Thyroid gland (tissue), 4 donors: ENCODE results near the gene TCP1. TPM values are rescaled to one million over a fixed set of nuclear protein-coding genes. Genes with fewer than 3 reads are reported as not detected.
A peak's percentile ranks its signal among the peaks of the same experiment; 100 is the strongest.

Experiments
- DNase-seq, 2 donors: peaks; one replicate each; pipeline ENCODE4 v3.0.0-alpha.2; 2019
- H3K27ac ChIP-seq, 3 donors: fragments of 200-600 bp; sonication (generic); 1 replicate in 2 of 3; 2 replicates in 1 of 3; pipeline ENCODE4 v1.5.1; 2016 to 2019; ENCODE audit warnings: mild to moderate bottlenecking in 1 of 3, moderate library complexity in 1 of 3
- H3K27me3 ChIP-seq: fragments of 200-600 bp; sonication (generic); one replicate; pipeline ENCODE4 v1.5.1; 2019
- H3K36me3 ChIP-seq, 2 donors: fragments of 200-600 bp; sonication (generic); one replicate each; pipeline ENCODE4 v1.5.1; 2016 to 2019
- H3K4me1 ChIP-seq, 2 donors: fragments of 200-600 bp; sonication (generic); one replicate each; pipeline ENCODE4 v1.5.1; 2017 to 2019
- H3K4me3 ChIP-seq, 3 donors: fragments of 200-600 bp; sonication (generic); replicated peaks in 1 of 3; 1 replicate in 2 of 3; 2 replicates in 1 of 3; pipeline ENCODE4 v1.5.1; 2016; ENCODE audit warnings: mild to moderate bottlenecking in 1 of 3
- H3K9me3 ChIP-seq: fragments of 200-600 bp; sonication (generic); one replicate; pipeline ENCODE4 v1.5.1; 2017
- CTCF ChIP-seq, 6 experiments: fragments of 200-600 bp in 3 of 6; fragments of 450-650 bp in 3 of 6; sonication (generic) in 3 of 6; IDR thresholded peaks; one replicate each; pipeline ENCODE4 v1.5.1; 2016 to 2019; ENCODE audit warnings: antibody characterized with exemption in 6 of 6, mild to moderate bottlenecking in 2 of 6, inconsistent platforms in 1 of 6, moderate library complexity in 1 of 6
- POLR2A ChIP-seq, 2 donors: fragments of 450-650 bp; IDR thresholded peaks; one replicate each; pipeline ENCODE4 v1.6.1; 2017; ENCODE audit warnings: antibody characterized with exemption in 2 of 2, mild to moderate bottlenecking in 2 of 2, moderate library complexity in 1 of 2
- WGBS, 2 donors: methylation state at CpG; one replicate each; pipeline ENCODE4 v1.1.5; 2017; 5-methylcytosine and 5-hydroxymethylcytosine counted together
- intact Hi-C: fragments of 100-400 bp; cut with DNase I; formaldehyde crosslinking; loops from one replicate; pipeline ENCODE4 v1.15.1; 2023
- total RNA-seq, 4 donors: library from RNA; depleted of rRNA; stranded (reverse); fragments of >200 nt; gene quantifications; one replicate each; pipeline ENCODE4 v1.2.3, GENCODE V29; 2016

Gene TCP1
- total RNA-seq, 4 donors from 2014 or later, result 93.4 to 139 (median 124) TPM

GRCh38 chr6:159823953-159824352 is 34.6 kb upstream of the TCP1 start:
- intact Hi-C loops, result no loop called here
- TF ChIP-seq POLR2A (IDR thresholded peaks at IDR 0.05), result no peak
- no peak for TF ChIP-seq CTCF (IDR thresholded peaks at IDR 0.05)

GRCh38 chr6:159821726-159822125 is 32.3 kb upstream of the TCP1 start:
- peak; percentile 58 to 64 for DNase-seq
- 41 to 49% methylated on average over 9 to 10 of the region's 10 CpGs for WGBS, 2 donors
- H3K4me3 ChIP-seq, result no peak overlapping the region
- H3K4me1 ChIP-seq, result no peaks in the 10 kb centered on the region
- H3K27ac ChIP-seq, result no peak overlapping the region
- intact Hi-C loops, result no loop called here
- H3K36me3 ChIP-seq, result no peaks in the 10 kb centered on the region
- no peaks in the 10 kb centered on the region for H3K9me3 ChIP-seq
- TF ChIP-seq CTCF (IDR thresholded peaks at IDR 0.05) (no peak), POLR2A (IDR thresholded peaks at IDR 0.05) (no peak)
- H3K27me3 ChIP-seq, result no peaks in the 10 kb centered on the region

More at GRCh38 chr6:159823953-159824352, 34.6 kb upstream of the TCP1 start:
- DNase-seq, result no peak
- Histone ChIP-seq H3K27me3 (no peaks in the 10 kb centered on the region), H3K36me3 (no peaks in the 10 kb centered on the region), H3K9me3 (no peaks in the 10 kb centered on the region), H3K4me1 (no peaks in the 10 kb centered on the region), H3K27ac (no peak overlapping the region), H3K4me3 (no peak overlapping the region)
- WGBS, 2 donors, result 94 to 100% methylated on average over 3 of the region's 3 CpGs

DNA sequence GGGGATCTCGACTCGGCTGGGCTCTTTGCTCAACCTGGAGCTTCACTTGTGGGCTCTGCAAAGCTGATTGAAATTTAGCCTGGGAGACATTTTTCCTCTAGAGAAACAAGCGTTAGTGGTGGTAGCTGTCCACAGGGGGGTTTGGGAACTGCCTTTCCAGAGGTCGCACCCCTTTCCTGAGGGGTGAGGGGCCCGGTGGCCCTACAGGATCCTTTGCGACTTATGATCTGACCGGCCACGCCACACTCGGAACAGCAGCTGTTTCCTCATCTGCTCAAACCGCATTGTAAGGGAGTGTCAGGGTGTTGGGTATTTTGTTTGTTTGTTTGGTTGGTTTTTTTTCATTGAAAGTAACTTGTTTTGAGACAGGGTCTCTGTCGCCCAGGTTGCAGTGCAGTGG is 31.7 kb upstream of the TCP1 start:
- no peak for DNase-seq
- Histone ChIP-seq H3K9me3 (no peaks in the 10 kb centered on the region), H3K4me1 (no peaks in the 10 kb centered on the region), H3K36me3 (no peaks in the 10 kb centered on the region), H3K4me3 (no peak overlapping the region), H3K27ac (no peak overlapping the region), H3K27me3 (no peaks in the 10 kb centered on the region)
- 87 to 90% methylated on average over 9 to 11 of the region's 11 CpGs for WGBS, 2 donors
- intact Hi-C loops, result no loop called here
- TF ChIP-seq POLR2A (IDR thresholded peaks at IDR 0.05), result no peak
- no peak for TF ChIP-seq CTCF (IDR thresholded peaks at IDR 0.05)

DNA sequence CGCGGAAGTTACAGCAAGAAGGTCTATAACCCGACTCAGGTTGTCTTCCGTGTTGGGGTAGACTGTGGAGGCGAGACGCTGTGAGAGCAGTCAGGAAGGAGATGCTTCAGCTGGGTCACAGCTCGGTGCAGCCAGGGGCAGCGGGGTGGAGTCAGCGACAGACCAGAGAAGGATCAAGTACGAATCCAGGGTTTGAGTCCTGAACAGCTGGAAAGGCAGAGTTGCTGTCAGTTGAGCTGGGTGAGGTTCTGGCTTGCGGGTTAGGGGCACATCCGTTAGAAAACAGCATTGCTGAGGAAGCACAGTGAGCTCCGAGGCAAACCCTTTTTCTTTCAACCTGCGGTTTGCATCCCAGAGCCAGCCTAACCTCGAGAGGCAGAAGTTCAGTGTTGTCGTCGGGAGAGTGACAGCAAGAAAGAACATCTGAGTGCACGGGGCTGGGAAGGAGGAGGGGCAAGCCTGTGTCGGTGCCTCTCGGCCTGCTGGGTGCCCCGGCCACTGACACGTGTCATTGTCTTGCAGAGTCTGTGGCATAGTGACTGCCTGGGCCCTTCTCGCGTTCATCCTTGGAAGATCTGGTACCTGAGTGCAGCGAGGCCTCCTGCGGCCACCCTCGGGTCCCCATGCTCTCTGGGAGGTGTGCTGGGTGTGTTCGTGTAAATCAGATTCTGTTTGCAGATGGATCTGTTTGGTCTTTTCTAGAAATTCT is 30.7 kb upstream of the TCP1 start:
- H3K4me1 ChIP-seq, result no peaks in the 10 kb centered on the region
- H3K27me3 ChIP-seq, result no peaks in the 10 kb centered on the region
- intact Hi-C loops, result no loop called here
- H3K36me3 ChIP-seq, result no peaks in the 10 kb centered on the region
- H3K27ac ChIP-seq, result no peak overlapping the region
- WGBS, 2 donors, result 61 to 77% methylated on average over 28 of the region's 28 CpGs
- DNase-seq, result no peak
- H3K4me3 ChIP-seq, result no peak overlapping the region
- TF ChIP-seq CTCF (IDR thresholded peaks at IDR 0.05) (no peak), POLR2A (IDR thresholded peaks at IDR 0.05) (no peak)
- no peaks in the 10 kb centered on the region for H3K9me3 ChIP-seq

DNA sequence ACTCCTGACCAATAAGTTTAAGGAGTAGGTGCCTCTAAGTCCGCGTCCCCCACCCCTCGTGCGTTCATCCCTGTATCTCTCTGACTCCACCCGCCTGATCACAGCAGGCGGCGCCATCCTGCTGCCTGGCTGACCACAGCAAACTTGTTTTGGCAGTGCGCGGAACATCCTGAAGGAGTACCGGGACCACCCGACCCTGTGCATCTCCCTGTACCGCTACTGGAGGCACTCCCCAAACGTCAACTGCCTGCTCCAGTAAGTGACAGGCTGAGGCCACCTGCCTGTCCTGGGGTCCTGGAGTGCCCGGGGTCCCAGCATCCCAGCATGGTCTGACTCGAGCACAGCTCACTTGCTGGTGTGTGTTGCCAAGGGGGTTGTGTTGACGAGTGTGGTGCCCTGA is 29.7 kb upstream of the TCP1 start:
- DNase-seq, result no peak
- intact Hi-C loops, result no loop called here
- Histone ChIP-seq H3K27me3 (no peaks in the 10 kb centered on the region), H3K27ac (no peak overlapping the region), H3K4me1 (no peaks in the 10 kb centered on the region), H3K4me3 (no peak overlapping the region), H3K36me3 (no peaks in the 10 kb centered on the region), H3K9me3 (no peaks in the 10 kb centered on the region)
- WGBS, 2 donors, result 90 to 97% methylated on average over 15 to 16 of the region's 16 CpGs
- TF ChIP-seq POLR2A (IDR thresholded peaks at IDR 0.05), result no peak
- no peak for TF ChIP-seq CTCF (IDR thresholded peaks at IDR 0.05)
